HFF-Myc (cell line): ENCODE results near the gene CTCFL.

ENCODE experiments used
- DNase-seq: peaks from one replicate; pipeline ENCODE4 v3.0.0-alpha.2; 2011; ENCODE audit warnings: low read depth; ENCODE audit errors: extremely low read depth
- H3K4me3 ChIP-seq: replicated peaks from 2 replicates; pipeline ENCODE4 v1.5.1; 2011; ENCODE audit warnings: low read depth, mild to moderate bottlenecking, control low read depth, low read length
- CTCF ChIP-seq: IDR thresholded peaks from 2 replicates; pipeline ENCODE4 v1.5.1; 2012; ENCODE audit warnings: mild to moderate bottlenecking, low read depth, low read length, control low read depth; ENCODE audit errors: missing control alignments

Gene CTCFL

GRCh38 chr20:57451795-57452661, 72.9 kb downstream of the CTCFL start:
- no peak for DNase-seq
- no peak overlapping the region for H3K4me3 ChIP-seq

GRCh38 chr20:57451431-57451794, 73.5 kb downstream of the CTCFL start:
- H3K4me3 ChIP-seq, result no peak overlapping the region
- no peak for DNase-seq
- TF ChIP-seq CTCF, result no peak

More at GRCh38 chr20:57451795-57452661, 72.9 kb downstream of the CTCFL start:
- no peak for TF ChIP-seq CTCF

DNA sequence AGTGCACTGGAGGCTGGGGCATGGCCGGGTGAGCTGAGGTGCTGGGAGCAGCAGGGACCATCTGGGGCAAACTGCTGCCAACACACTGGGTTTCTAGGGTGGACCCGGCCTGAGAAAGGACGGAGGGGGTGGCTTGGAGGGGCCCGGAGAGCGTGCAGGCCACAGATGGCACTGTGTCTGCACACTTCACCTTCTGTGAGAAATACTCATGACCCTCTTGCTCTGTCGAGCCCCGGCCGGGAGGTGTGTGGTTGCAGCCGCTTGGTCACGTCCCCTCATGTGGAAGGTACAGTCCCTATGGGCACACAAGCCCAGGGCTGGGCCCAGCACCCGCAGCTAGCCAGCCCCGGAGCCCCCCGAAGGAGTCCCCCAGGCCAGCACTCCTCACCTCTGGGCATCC, 74.0 kb downstream of the CTCFL start:
- no peak overlapping the region for H3K4me3 ChIP-seq

DNA sequence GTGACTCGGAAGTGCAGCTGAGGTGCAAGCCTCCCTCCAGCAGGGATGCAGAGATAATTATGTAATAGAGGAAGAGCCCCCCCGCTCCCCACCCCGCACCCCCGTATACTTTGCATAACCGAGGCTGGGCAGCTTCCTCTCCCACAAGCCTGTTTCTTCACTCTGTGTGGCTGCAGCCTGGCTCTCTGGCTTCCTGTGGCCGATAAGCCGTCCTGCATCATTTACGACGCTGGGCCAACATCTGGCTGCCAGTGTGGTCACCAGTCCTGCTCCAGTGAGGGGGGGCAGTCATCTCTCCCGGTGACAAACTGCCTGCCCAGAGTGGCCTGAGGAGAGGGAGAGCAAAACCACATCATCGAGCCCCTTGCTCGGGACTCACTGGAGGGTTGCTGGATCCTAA, 74.5 kb downstream of the CTCFL start:
- DNase-seq, result no peak
- TF ChIP-seq CTCF, result no peak
- H3K4me3 ChIP-seq, result no peak overlapping the region

More for the DNA sequence above, 74.0 kb downstream of the CTCFL start:
- TF ChIP-seq CTCF, result no peak
- no peak for DNase-seq

DNA sequence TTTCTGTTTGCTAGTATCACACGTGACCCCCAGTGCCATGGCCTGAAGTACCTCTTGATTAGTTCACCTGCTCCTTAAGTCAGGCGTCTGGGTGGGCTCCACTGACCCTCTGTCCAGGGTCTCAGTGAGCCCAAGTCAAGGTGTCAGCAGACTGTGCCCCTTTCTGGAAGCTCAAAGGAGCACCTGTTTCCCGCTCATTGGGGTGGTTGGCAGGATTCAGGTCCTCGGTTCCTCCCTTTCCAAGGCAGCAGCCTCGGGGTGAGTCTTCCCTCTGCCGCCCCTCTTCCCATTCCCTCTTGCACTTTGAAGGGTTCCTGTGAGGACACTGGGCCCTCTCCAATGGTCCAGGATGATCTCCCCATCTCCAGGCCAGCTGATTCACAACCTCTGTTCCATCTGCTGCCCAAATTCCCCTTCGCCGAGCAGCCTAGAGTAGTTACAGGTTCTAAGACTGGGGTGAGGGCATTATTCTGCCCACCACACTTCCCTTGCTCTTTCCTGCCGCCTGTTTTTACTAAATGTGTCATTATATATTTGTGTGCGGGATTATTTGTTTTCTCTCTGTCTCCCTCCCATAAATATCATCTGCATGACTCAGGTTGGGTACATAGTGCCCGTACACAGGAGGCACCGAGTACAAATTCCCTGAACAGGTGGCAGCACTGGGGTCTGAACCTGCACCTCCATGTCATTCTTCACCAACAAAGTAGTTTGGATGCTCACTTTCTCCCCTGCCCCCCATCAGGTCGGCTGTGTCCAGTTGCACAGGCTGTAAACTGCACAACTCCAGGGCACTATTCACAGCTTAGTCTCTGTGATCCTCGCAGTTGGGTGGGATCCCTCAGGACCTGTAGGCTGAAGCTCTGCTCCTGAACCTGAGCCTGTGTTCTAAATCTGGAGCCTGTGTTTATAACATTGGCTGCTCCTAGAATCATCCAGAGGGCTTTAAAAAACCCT, 75.3 kb downstream of the CTCFL start:
- no peak for DNase-seq
- no peak overlapping the region for H3K4me3 ChIP-seq
- no peak for TF ChIP-seq CTCF

DNA sequence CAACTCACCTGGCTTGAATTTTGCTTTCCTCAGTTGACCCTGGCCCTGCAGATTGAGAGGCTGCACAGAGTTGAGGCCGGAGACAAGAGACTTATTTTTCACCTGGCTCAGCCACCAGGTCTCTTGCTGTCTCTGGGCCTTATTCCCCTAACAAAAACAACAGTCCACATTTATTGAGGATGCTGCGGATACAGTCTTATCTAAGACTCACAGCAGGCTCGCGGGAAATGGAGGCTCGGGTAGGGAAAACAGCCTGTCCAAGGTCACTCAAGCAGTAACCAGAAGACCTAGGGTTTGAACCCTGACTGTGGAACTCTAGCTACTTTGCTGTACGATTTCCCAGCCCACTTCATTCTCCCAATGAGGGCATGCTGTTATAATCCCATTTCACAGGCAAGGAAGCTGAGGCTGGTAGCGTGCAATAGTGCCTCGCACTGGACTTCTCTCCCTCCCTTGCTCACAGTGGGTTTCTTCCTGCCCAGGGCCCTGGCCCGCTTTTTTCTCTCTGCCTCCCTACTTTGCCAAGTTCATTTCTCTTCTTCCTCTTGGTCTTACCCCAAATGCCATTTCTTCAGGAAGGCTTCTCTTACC, 76.1 kb downstream of the CTCFL start:
- TF ChIP-seq CTCF, result no peak
- H3K4me3 ChIP-seq, result no peak overlapping the region
- DNase-seq, result no peak
